Karpas-422 (cell line): ENCODE results near the gene RNGTT. TPM values are rescaled to one million over a fixed set of nuclear protein-coding genes. Genes with fewer than 3 reads are reported as not detected.

Experiments used
- DNase-seq: peaks from one replicate; pipeline ENCODE4 v3.0.0-alpha.2; 2015
- H2AFZ ChIP-seq: fragments of 200-600 bp; sonication (generic); 2 replicates; pipeline ENCODE4 v1.6.1; 2014; ENCODE audit warnings: antibody characterized with exemption, low read length, mixed read lengths
- H3K27ac ChIP-seq: fragments of 200-600 bp; sonication (generic); 2 replicates; pipeline ENCODE4 v1.5.1; 2014; ENCODE audit warnings: mild to moderate bottlenecking, low read length, moderate library complexity
- H3K27me3 ChIP-seq: fragments of 200-600 bp; sonication (generic); 2 replicates; pipeline ENCODE4 v1.6.1; 2014; ENCODE audit warnings: low read length, mixed read lengths
- H3K36me3 ChIP-seq: fragments of 200-600 bp; sonication (generic); 2 replicates; pipeline ENCODE4 v1.6.1; 2014; ENCODE audit warnings: low read length, mixed read lengths; ENCODE audit not compliant: insufficient read depth
- H3K4me1 ChIP-seq: fragments of 200-600 bp; sonication (generic); 2 replicates; pipeline ENCODE4 v1.6.1; 2014; ENCODE audit warnings: mild to moderate bottlenecking, low read length, mixed read lengths
- H3K4me2 ChIP-seq: fragments of 200-600 bp; sonication (generic); 2 replicates; pipeline ENCODE4 v1.6.1; 2014; ENCODE audit warnings: low read length, low read depth, mild to moderate bottlenecking; ENCODE audit not compliant: poor library complexity, severe bottlenecking
- H3K4me3 ChIP-seq: fragments of 200-600 bp; sonication (generic); 2 replicates; pipeline ENCODE4 v1.5.1; 2014; ENCODE audit warnings: mild to moderate bottlenecking, antibody characterized with exemption, low read length, mixed read lengths
- H3K79me2 ChIP-seq: fragments of 200-600 bp; sonication (generic); 2 replicates; pipeline ENCODE4 v1.6.1; 2014; ENCODE audit warnings: mild to moderate bottlenecking, low read length, mixed read lengths
- H3K9ac ChIP-seq: fragments of 200-600 bp; sonication (generic); 2 replicates; pipeline ENCODE4 v1.6.0; 2014; ENCODE audit warnings: low read length
- H3K9me2 ChIP-seq: fragments of 200-600 bp; sonication (generic), shearing (Covaris generic); replicated peaks from 2 replicates; pipeline ENCODE4 v1.6.0; 2014; ENCODE audit warnings: mild to moderate bottlenecking, low read length, moderate library complexity; ENCODE audit not compliant: insufficient read depth
- H3K9me3 ChIP-seq: fragments of 300-700, 200-600 bp; sonication (generic); 2 replicates; pipeline ENCODE4 v1.6.1; 2014; ENCODE audit warnings: low read length, mixed read lengths
- H4K20me1 ChIP-seq: fragments of 200-600 bp; sonication (generic); 2 replicates; pipeline ENCODE4 v1.6.1; 2014; ENCODE audit warnings: mild to moderate bottlenecking, antibody characterized with exemption, low read length, low read depth; ENCODE audit not compliant: insufficient read depth
- total RNA-seq: library from RNA; depleted of rRNA; stranded (reverse); fragments of >200 nt; shearing (Covaris generic); gene quantifications from 2 replicates; pipeline ENCODE4 v1.2.3, GENCODE V29; 2014; ENCODE audit warnings: low replicate concordance

The RNGTT gene
- total RNA-seq, 1 experiment from 2014 or later, result 35.9 TPM

- H3K9me2 ChIP-seq, result no peaks in the 10 kb centered on the region
- no peak overlapping the region for H3K4me3 ChIP-seq
- no peaks in the 10 kb centered on the region for H3K79me2 ChIP-seq
- H3K27ac ChIP-seq, result no peak overlapping the region
- H3K4me1 ChIP-seq, result peaks cover 3% of the 10 kb centered on the region; the same call in 1 of the 2 replicates
- no peaks in the 10 kb centered on the region for H3K9me3 ChIP-seq
- no peak overlapping the region for H3K9ac ChIP-seq
- no peaks in the 10 kb centered on the region for H3K27me3 ChIP-seq
- no peak for DNase-seq
- H4K20me1 ChIP-seq, result no peaks in the 10 kb centered on the region
- no peak overlapping the region for H3K4me2 ChIP-seq
- H3K36me3 ChIP-seq, result no peaks in the 10 kb centered on the region
- H2AFZ ChIP-seq, result no peak overlapping the region
Measured at GRCh38 chr6:88573561-88573960, 389.9 kb downstream of the RNGTT start.

DNA sequence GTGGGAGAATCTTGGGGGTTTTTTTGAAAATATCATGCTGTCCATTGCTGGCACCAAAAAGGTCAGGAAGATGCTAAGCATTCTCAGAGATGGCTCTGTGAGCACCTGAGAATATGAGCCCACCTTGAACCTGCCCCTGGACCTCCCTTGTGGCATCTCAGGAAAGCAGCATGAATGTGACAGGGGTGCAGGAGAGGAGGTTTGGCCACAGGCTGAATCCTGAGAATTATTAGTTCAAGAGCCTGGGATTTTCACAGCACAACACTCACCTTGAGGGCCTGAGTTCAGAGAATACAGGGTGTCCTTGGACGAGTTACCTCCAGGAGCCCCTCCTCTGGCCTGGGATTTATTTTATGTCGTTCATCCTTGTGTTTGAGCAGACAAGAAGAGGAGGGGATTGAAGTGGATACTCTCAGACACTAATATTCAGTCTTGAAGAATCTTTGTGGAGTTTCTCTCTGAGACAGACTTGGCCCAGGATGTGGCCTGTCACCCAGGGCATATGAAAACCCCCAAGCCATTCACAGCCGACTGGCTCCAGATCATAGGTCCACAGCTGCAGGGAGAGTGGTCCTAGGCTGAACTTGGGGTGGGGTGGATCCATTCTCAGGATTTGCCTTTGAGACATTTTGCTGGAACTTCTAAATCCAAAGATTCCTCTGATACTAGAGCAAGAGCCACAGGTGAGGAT, 390.8 kb downstream of the RNGTT start:
- no peak overlapping the region for H3K27ac ChIP-seq
- H3K27me3 ChIP-seq, result no peaks in the 10 kb centered on the region
- H3K4me1 ChIP-seq, result peaks cover 3% of the 10 kb centered on the region; the same call in 1 of the 2 replicates
- H3K4me2 ChIP-seq, result no peak overlapping the region
- no peak overlapping the region for H3K4me3 ChIP-seq
- no peak overlapping the region for H3K9ac ChIP-seq
- no peaks in the 10 kb centered on the region for H4K20me1 ChIP-seq
- no peaks in the 10 kb centered on the region for H3K9me3 ChIP-seq
- H3K9me2 ChIP-seq, result no peaks in the 10 kb centered on the region
- DNase-seq, result no peak
- H2AFZ ChIP-seq, result no peak overlapping the region
- no peaks in the 10 kb centered on the region for H3K36me3 ChIP-seq
- H3K79me2 ChIP-seq, result no peaks in the 10 kb centered on the region

DNA sequence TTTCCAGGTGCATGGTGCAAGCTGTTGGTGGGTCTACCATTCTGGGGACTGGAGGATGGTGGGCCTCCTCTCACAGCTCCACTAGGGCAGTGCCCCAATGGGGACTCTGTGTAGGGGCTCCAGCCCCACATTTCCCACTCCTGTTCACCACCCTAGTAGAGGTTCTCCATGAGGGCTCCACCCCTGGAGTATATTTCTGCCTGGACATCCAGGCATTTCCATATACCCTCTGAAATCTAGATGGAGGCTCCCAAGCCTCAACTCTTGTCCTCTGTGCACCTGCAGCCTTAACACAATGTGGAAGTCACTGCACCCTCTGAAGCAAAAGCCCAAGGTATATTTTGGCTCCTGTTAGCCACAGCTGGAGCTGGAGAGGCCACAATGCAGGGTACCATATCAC, 393.5 kb downstream of the RNGTT start:
- Histone ChIP-seq H3K36me3 (no peaks in the 10 kb centered on the region), H3K27me3 (no peaks in the 10 kb centered on the region), H3K27ac (no peak overlapping the region), H3K9me3 (no peaks in the 10 kb centered on the region), H3K9ac (no peak overlapping the region), H3K4me3 (no peak overlapping the region), H3K4me1 (no peaks in the 10 kb centered on the region), H3K9me2 (no peaks in the 10 kb centered on the region), H3K4me2 (no peak overlapping the region), H4K20me1 (no peaks in the 10 kb centered on the region), H2AFZ (no peak overlapping the region), H3K79me2 (no peaks in the 10 kb centered on the region)
- DNase-seq, result no peak

- no peaks in the 10 kb centered on the region for H3K4me1 ChIP-seq
- no peaks in the 10 kb centered on the region for H3K79me2 ChIP-seq
- H3K27ac ChIP-seq, result no peak overlapping the region
- H3K27me3 ChIP-seq, result no peaks in the 10 kb centered on the region
- H3K9me2 ChIP-seq, result no peaks in the 10 kb centered on the region
- no peak overlapping the region for H3K4me3 ChIP-seq
- H3K9ac ChIP-seq, result no peak overlapping the region
- no peak overlapping the region for H3K4me2 ChIP-seq
- no peak overlapping the region for H2AFZ ChIP-seq
- DNase-seq, result no peak
- H3K36me3 ChIP-seq, result no peaks in the 10 kb centered on the region
- no peaks in the 10 kb centered on the region for H4K20me1 ChIP-seq
- no peaks in the 10 kb centered on the region for H3K9me3 ChIP-seq
Measured at GRCh38 chr6:88567696-88568095, 395.7 kb downstream of the RNGTT start.

DNA sequence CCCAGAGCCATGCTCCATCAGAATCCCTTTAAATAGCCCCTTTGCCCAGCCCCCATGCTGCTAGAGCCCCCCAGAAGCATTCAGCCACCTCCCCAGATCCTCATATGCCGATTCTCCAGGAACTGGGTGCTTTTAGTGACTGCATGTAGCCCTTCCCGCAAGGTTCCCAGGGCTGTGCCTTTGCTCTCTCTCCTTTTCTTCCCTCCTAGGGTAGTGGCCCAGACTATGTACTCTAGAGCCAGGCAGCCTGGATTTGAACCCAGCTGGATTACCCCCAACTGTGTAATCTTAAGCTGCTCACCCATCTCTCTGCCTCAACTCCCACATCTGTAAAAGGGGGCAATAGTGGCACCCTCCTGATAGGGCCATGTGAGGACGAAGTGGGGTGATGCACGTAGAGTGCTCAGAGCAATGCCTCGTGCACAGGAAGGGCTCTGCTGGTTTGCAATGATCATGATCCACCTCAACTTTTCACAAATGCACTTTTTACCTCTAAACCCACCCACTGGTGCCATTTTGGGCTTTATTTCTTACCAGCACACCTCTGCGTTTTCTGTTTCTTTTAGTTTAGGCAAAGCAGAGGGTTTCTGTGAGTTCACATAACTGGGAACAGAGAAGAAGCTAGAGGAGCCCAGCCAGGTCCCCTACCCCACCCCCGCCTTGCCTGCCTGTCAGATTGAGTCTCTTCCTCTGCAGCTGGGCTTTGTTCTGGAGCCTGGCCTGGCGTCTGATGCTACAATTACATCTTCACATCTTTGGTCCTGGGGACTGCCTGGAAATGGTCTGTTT, 396.5 kb downstream of the RNGTT start:
- Histone ChIP-seq H3K4me2 (no peak overlapping the region), H3K9me3 (no peaks in the 10 kb centered on the region), H3K36me3 (no peaks in the 10 kb centered on the region), H3K79me2 (no peaks in the 10 kb centered on the region), H3K9me2 (no peaks in the 10 kb centered on the region), H3K9ac (no peak overlapping the region), H3K27ac (no peak overlapping the region), H3K4me3 (no peak overlapping the region), H2AFZ (no peak overlapping the region), H4K20me1 (no peaks in the 10 kb centered on the region), H3K4me1 (no peaks in the 10 kb centered on the region), H3K27me3 (no peaks in the 10 kb centered on the region)
- DNase-seq, result no peak

DNA sequence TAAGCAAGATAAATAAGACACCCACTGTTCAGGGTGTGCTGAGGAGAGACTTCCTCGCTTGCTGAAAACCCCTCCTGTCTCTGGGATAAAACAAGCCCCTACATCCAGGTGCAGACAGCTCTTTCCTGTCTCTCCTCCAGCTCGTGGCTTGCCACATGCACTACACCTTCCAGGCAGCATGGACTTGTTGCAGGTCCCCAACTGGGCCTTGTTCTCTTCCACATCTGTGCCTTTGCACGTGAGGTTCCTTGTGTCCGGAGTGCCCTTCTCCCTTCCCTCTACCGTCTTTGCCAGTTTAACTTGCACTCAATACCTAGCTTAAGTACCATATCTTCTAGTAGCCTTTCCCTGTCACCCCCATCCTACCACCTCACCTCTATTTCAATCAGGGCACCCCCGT, 397.6 kb downstream of the RNGTT start:
- DNase-seq, result no peak
- Histone ChIP-seq H3K27ac (no peak overlapping the region), H3K27me3 (no peaks in the 10 kb centered on the region), H3K4me1 (no peaks in the 10 kb centered on the region), H3K4me3 (no peak overlapping the region), H3K9me2 (no peaks in the 10 kb centered on the region), H4K20me1 (no peaks in the 10 kb centered on the region), H2AFZ (no peak overlapping the region), H3K36me3 (no peaks in the 10 kb centered on the region), H3K4me2 (no peak overlapping the region), H3K79me2 (no peaks in the 10 kb centered on the region), H3K9me3 (no peaks in the 10 kb centered on the region), H3K9ac (no peak overlapping the region)

GRCh38 chr6:88565409-88565811, 398.0 kb downstream of the RNGTT start:
- Histone ChIP-seq H4K20me1 (no peaks in the 10 kb centered on the region), H3K4me1 (no peaks in the 10 kb centered on the region), H3K4me3 (no peak overlapping the region), H3K9me3 (no peaks in the 10 kb centered on the region), H3K9me2 (no peaks in the 10 kb centered on the region), H2AFZ (no peak overlapping the region), H3K36me3 (no peaks in the 10 kb centered on the region), H3K4me2 (no peak overlapping the region), H3K27me3 (no peaks in the 10 kb centered on the region), H3K9ac (no peak overlapping the region), H3K79me2 (no peaks in the 10 kb centered on the region), H3K27ac (no peak overlapping the region)
- DNase-seq, result no peak

DNA sequence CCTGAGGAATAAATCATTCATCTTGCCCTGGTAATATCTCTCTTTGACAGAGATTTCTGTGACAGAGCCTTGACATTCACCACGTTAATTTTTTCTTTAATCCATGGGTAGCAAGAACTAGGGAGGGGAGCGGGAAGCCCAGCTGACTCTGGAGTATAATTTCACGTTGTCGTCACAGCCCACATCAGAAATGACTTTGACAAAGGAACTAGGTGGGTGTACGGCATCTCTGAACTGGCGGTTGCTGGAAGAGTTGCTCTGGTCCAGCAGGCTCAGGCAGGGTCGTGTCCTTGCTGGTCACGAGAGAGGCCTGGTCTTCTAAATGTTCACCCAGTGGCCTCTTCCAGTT, 400.2 kb downstream of the RNGTT start:
- Histone ChIP-seq H3K79me2 (no peaks in the 10 kb centered on the region), H3K27me3 (no peaks in the 10 kb centered on the region), H3K27ac (no peak overlapping the region), H3K36me3 (no peaks in the 10 kb centered on the region), H4K20me1 (no peaks in the 10 kb centered on the region), H3K4me3 (no peak overlapping the region), H3K4me2 (no peak overlapping the region), H3K9me3 (no peaks in the 10 kb centered on the region), H3K9ac (no peak overlapping the region), H2AFZ (no peak overlapping the region), H3K4me1 (no peaks in the 10 kb centered on the region), H3K9me2 (no peaks in the 10 kb centered on the region)
- no peak for DNase-seq
